HepG2 (cell line): ENCODE measurements around the gene CAMSAP1.

Experiments used
- CTCF ChIP-seq: sonication (generic); formaldehyde crosslinking; IDR thresholded peaks from 2 replicates; pipeline ENCODE4 v1.5.0; 2020; ENCODE audit warnings: mild to moderate bottlenecking, missing genetic modification reagents, moderate library complexity
- JDP2 ChIP-seq: sonication (generic); formaldehyde crosslinking; IDR thresholded peaks from 2 replicates; pipeline ENCODE4 v1.8.1; 2022; ENCODE audit warnings: missing genetic modification reagents, borderline replicate concordance
- MIER3 ChIP-seq: IDR thresholded peaks from 2 replicates; pipeline ENCODE4 v1.6.1; 2016; ENCODE audit warnings: missing compliant biosample characterization, borderline replicate concordance
- POLR2A ChIP-seq, 2 experiments: IDR thresholded peaks; 2 replicates each; pipeline ENCODE4 v1.6.1; 2011; ENCODE audit warnings: low read depth in 2 of 2, low read length in 2 of 2, mild to moderate bottlenecking in 1 of 2, moderate library complexity in 1 of 2; ENCODE audit not compliant: insufficient read depth in 1 of 2
- SAP130 ChIP-seq: IDR thresholded peaks from 2 replicates; pipeline ENCODE4 v1.6.1; 2016; ENCODE audit warnings: low read depth
- SMARCC2 ChIP-seq: fragments of 450-650 bp; IDR thresholded peaks from 2 replicates; pipeline ENCODE4 v1.6.1; 2017; ENCODE audit warnings: antibody characterized with exemption, mild to moderate bottlenecking
- TARDBP ChIP-seq: sonication (generic); formaldehyde crosslinking; IDR thresholded peaks from 2 replicates; pipeline ENCODE4 v1.8.0; 2022; ENCODE audit warnings: mild to moderate bottlenecking, missing genetic modification reagents
- ZBTB33 ChIP-seq: sonication (generic); formaldehyde crosslinking; IDR thresholded peaks from 2 replicates; pipeline ENCODE4 v1.4.0; 2020; ENCODE audit warnings: missing genetic modification reagents
- ZBTB7A ChIP-seq: sonication (generic); formaldehyde crosslinking; IDR thresholded peaks from 2 replicates; pipeline ENCODE4 v1.8.0; 2022; ENCODE audit warnings: mild to moderate bottlenecking, missing genetic modification reagents
- ZNF572 ChIP-seq: sonication (generic); formaldehyde crosslinking; IDR thresholded peaks from 2 replicates; pipeline ENCODE4 v1.5.1; 2020; ENCODE audit warnings: mild to moderate bottlenecking, missing genetic modification reagents

- TF ChIP-seq SAP130 (CRISPR knock-in tag) (no peak; the same call in none of the 2 replicates), ZBTB33 (no peak), ZNF572 (CRISPR knock-in tag) (no peak), CTCF (no peak), TARDBP (CRISPR knock-in tag) (no peak), POLR2A (IDR thresholded peaks at IDR 0.05; ENCODE audit: insufficient read depth in 1 of 2, low read depth in 2 of 2, low read length in 2 of 2) (no peak), SMARCC2 (no peak), JDP2 (CRISPR knock-in tag) (no peak), MIER3 (CRISPR knock-in tag) (no peak), ZBTB7A (CRISPR knock-in tag) (no peak)
Observed at GRCh38 chr9:135907006-135907430, 328 bp downstream of the CAMSAP1 start.
